Measurements from ENCODE around the gene YES1.

The YES1 gene

DNA sequence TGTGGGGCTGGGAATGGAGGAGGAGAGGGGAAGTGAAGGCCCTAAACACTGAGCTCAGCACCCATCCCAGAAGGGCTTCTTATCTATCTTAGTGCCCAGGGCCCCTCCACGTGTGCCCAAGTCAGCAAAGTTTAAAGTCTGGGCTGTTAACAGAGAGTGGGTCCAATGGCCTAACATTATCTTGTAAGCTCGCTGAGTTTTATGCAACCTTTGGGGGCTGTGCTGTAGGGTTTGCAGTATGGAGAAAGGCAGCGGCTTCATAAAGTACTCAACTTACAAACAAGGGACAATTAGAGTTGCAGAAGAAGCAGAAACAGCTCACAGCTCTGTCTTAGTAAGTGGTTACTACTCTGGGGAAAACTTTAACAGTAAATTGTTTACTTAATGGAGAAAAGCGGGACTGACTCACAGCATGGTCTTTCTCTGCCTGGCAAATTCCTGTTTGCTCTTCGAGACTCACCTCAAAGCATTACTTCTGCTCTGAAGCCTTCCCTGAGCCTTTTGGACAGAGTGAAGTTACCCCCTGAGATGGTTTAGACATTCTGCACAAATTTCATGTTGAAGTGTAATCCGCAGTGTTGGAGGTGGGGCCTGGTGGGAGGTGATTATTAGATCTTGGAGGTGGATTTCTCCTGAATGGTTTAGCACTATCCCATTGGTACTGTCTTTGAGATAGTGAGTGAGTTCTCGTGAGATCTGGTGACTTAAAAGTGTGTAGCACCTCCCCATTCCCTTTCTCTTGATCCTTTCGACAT, 108.7 kb downstream of the YES1 start:
- H3K9me3 ChIP-seq (ENCODE audit: insufficient read depth, low read length): no peaks in the 10 kb centered on the region
- H3K4me1 ChIP-seq (ENCODE audit: low read length): no peaks in the 10 kb centered on the region
- peaks cover 17% of the 10 kb centered on the region for H3K36me3 ChIP-seq (replicated peaks; ENCODE audit: low read depth, low read length)
- peaks cover 39% of the 10 kb centered on the region for H3K79me2 ChIP-seq (ENCODE audit: low read length)
- H2AFZ ChIP-seq (ENCODE audit: low read depth, low read length): no peak overlapping the region
- no peaks in the 10 kb centered on the region for H3K27me3 ChIP-seq (ENCODE audit: low read depth, low read length)
- peaks cover 8% of the 10 kb centered on the region; the same call in 1 of the 2 replicates for H4K20me1 ChIP-seq (ENCODE audit: insufficient read depth, low read length)
- no peak overlapping the region for H3K4me3 ChIP-seq (ENCODE audit: low read length)
- no peak overlapping the region for H3K4me2 ChIP-seq (ENCODE audit: low read length)
- no peak overlapping the region for H3K9ac ChIP-seq (ENCODE audit: low read length)
- H3K27ac ChIP-seq (ENCODE audit: low read length): no peak overlapping the region
- TF ChIP-seq EZH2phosphoT487 (IDR thresholded peaks at IDR 0.05; ENCODE audit: low read depth): no peak
- TF ChIP-seq, protein P1, sequence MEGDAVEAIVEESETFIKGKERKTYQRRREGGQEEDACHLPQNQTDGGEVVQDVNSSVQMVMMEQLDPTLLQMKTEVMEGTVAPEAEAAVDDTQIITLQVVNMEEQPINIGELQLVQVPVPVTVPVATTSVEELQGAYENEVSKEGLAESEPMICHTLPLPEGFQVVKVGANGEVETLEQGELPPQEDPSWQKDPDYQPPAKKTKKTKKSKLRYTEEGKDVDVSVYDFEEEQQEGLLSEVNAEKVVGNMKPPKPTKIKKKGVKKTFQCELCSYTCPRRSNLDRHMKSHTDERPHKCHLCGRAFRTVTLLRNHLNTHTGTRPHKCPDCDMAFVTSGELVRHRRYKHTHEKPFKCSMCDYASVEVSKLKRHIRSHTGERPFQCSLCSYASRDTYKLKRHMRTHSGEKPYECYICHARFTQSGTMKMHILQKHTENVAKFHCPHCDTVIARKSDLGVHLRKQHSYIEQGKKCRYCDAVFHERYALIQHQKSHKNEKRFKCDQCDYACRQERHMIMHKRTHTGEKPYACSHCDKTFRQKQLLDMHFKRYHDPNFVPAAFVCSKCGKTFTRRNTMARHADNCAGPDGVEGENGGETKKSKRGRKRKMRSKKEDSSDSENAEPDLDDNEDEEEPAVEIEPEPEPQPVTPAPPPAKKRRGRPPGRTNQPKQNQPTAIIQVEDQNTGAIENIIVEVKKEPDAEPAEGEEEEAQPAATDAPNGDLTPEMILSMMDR (IDR thresholded peaks at IDR 0.05; ENCODE audit: low read depth, low read length): no peak

DNA sequence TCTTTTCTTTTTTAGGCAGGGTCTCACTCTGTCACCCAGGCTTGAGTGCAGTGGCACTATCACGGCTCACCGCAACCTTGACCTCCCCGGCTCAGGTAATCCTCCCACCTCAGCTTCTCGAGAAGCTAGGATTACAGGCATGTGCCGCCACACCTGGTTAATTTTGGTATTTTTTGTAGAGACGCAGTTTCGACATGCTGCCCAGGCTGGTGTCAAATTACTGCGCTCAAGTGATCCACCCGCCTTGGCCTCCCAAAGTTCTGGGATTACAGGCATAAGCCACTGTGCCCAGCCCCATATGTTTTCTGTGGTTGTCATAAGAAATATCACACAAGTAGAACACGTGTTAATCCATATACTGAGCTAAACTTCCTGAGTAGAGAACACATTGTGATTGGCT, 114.2 kb downstream of the YES1 start:
- H3K9me3 ChIP-seq (ENCODE audit: insufficient read depth, low read length): no peaks in the 10 kb centered on the region
- H4K20me1 ChIP-seq (ENCODE audit: insufficient read depth, low read length): no peaks in the 10 kb centered on the region
- no peak overlapping the region for H3K9ac ChIP-seq (ENCODE audit: low read length)
- H3K27me3 ChIP-seq (ENCODE audit: low read depth, low read length): no peaks in the 10 kb centered on the region
- no peak for TF ChIP-seq EZH2phosphoT487 (IDR thresholded peaks at IDR 0.05; ENCODE audit: low read depth)
- TF ChIP-seq, protein P1 (IDR thresholded peaks at IDR 0.05; ENCODE audit: low read depth, low read length): no peak
- H3K79me2 ChIP-seq (ENCODE audit: low read length): peaks cover 12% of the 10 kb centered on the region
- no peak overlapping the region for H3K4me2 ChIP-seq (ENCODE audit: low read length)
- H3K36me3 ChIP-seq (replicated peaks; ENCODE audit: low read depth, low read length): peaks cover 18% of the 10 kb centered on the region
- H3K27ac ChIP-seq (ENCODE audit: low read length): no peak overlapping the region
- H2AFZ ChIP-seq (ENCODE audit: low read depth, low read length): no peak overlapping the region
- no peak overlapping the region for H3K4me3 ChIP-seq (ENCODE audit: low read length)
- no peaks in the 10 kb centered on the region for H3K4me1 ChIP-seq (ENCODE audit: low read length)

DNA sequence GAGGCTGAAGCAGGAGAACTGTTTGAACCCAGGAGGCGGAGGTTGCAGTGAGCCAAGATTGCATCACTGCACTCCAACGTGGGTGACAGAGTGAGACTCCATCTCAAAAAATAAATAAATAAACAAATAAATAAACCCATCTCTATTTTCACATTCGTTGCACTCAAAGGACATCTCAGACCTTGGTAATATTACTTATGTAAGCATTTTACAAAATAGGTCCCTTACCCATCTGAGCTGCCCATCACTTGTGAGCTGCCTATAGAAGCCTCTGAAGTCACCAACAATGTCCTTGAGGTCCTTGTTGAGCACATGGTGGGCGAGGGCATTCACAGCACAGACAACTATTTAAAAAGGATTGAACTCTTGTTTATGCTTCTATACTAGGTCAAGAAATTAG, 115.0 kb downstream of the YES1 start:
- Histone ChIP-seq H3K4me2 (ENCODE audit: low read length) (no peak overlapping the region), H2AFZ (ENCODE audit: low read depth, low read length) (no peak overlapping the region), H3K36me3 (replicated peaks; ENCODE audit: low read depth, low read length) (peaks cover 18% of the 10 kb centered on the region), H4K20me1 (ENCODE audit: insufficient read depth, low read length) (no peaks in the 10 kb centered on the region), H3K27me3 (ENCODE audit: low read depth, low read length) (no peaks in the 10 kb centered on the region), H3K9me3 (ENCODE audit: insufficient read depth, low read length) (no peaks in the 10 kb centered on the region), H3K4me3 (ENCODE audit: low read length) (no peak overlapping the region), H3K4me1 (ENCODE audit: low read length) (no peaks in the 10 kb centered on the region), H3K9ac (ENCODE audit: low read length) (no peak overlapping the region), H3K27ac (ENCODE audit: low read length) (no peak overlapping the region), H3K79me2 (ENCODE audit: low read length) (peaks cover 12% of the 10 kb centered on the region)
- TF ChIP-seq, protein P1 (IDR thresholded peaks at IDR 0.05; ENCODE audit: low read depth, low read length): no peak
- no peak for TF ChIP-seq EZH2phosphoT487 (IDR thresholded peaks at IDR 0.05; ENCODE audit: low read depth)

DNA sequence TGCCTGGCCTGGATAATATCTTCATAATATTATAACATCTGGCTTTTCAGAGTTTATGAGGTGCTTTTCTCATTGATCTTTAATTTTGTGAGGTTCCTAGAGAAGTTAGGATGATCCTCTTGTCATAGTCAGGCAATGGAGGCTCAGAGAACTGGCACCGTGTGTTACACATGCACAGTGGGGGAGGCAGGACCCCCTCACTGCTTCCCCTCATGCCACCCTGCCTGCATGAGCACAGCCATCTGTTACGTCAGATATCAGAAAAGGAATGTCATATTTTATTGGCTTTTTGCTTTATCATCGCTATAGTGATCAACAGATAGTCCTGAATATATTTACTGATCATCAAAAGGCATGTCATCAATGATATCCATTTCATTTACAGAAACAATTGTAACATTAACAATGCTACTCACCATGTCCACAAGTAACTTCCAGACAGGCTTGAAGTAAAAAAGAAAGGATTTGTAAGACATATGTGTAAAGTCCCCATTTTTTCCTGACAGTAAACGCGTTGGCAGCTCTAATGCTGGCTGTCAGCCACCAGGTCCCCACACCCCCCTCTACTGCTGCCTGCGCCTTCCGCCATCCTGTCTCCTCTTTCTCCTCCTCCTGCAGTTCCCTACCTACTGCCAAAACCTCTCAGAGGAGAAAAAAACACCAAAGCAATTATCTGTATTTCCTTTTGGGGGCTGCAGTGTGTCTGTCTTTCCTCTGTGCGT, 118.4 kb downstream of the YES1 start:
- Histone ChIP-seq H2AFZ (ENCODE audit: low read depth, low read length) (no peak overlapping the region), H3K79me2 (ENCODE audit: low read length) (peaks cover 2% of the 10 kb centered on the region; the same call in 1 of the 2 replicates), H3K4me3 (ENCODE audit: low read length) (no peak overlapping the region), H3K36me3 (replicated peaks; ENCODE audit: low read depth, low read length) (peaks cover 23% of the 10 kb centered on the region), H3K4me2 (ENCODE audit: low read length) (no peak overlapping the region), H3K27me3 (ENCODE audit: low read depth, low read length) (no peaks in the 10 kb centered on the region), H3K4me1 (ENCODE audit: low read length) (no peaks in the 10 kb centered on the region), H4K20me1 (ENCODE audit: insufficient read depth, low read length) (no peaks in the 10 kb centered on the region), H3K9ac (ENCODE audit: low read length) (no peak overlapping the region), H3K27ac (ENCODE audit: low read length) (no peak overlapping the region), H3K9me3 (ENCODE audit: insufficient read depth, low read length) (no peaks in the 10 kb centered on the region)
- TF ChIP-seq, protein P1 (IDR thresholded peaks at IDR 0.05; ENCODE audit: low read depth, low read length): no peak
- no peak for TF ChIP-seq EZH2phosphoT487 (IDR thresholded peaks at IDR 0.05; ENCODE audit: low read depth)

Data from OCI-LY3 (cell line).